Breast epithelium (tissue), 4 donors: ENCODE measurements around the gene GP1BA. TPM values are rescaled to one million over a fixed set of nuclear protein-coding genes. Genes with fewer than 3 reads are reported as not detected.

Experiments
- DNase-seq, 2 donors: peaks; one replicate each; pipeline ENCODE4 v3.0.0-alpha.2; 2019; ENCODE audit warnings: low spot score in 2 of 2
- H3K27ac ChIP-seq, 2 donors: fragments of 200-600 bp; sonication (generic) in 1 of 2; one replicate each; pipeline ENCODE4 v1.5.1; 2016 to 2019; ENCODE audit warnings: mild to moderate bottlenecking in 1 of 2
- H3K27me3 ChIP-seq, 2 donors: fragments of 200-600 bp; sonication (generic) in 1 of 2; one replicate each; pipeline versions ENCODE4 v1.5.1 to v1.6.0; 2017 to 2019; ENCODE audit warnings: control low read depth in 1 of 2, mild to moderate bottlenecking in 1 of 2
- H3K36me3 ChIP-seq: fragments of 200-600 bp; one replicate; pipeline ENCODE4 v1.5.1; 2019
- H3K4me1 ChIP-seq, 2 donors: fragments of 200-600 bp; sonication (generic); one replicate each; pipeline ENCODE4 v1.5.1; 2016 to 2019; ENCODE audit warnings: control low read depth in 1 of 2
- H3K4me3 ChIP-seq, 3 donors: fragments of 200-600 bp; sonication (generic); 1 replicate in 2 of 3; 2 replicates in 1 of 3; pipeline ENCODE4 v1.5.1; 2016 to 2019; ENCODE audit warnings: mild to moderate bottlenecking in 3 of 3, moderate library complexity in 2 of 3
- H3K9me3 ChIP-seq, 2 donors: fragments of 200-600 bp; sonication (generic) in 1 of 2; one replicate each; pipeline ENCODE4 v1.5.1; 2016 to 2019; ENCODE audit warnings: control low read depth in 1 of 2
- POLR2A ChIP-seq: fragments of 450-650 bp; IDR thresholded peaks from one replicate; pipeline ENCODE4 v1.6.1; 2016; ENCODE audit warnings: antibody characterized with exemption, mild to moderate bottlenecking, moderate library complexity
- POLR2AphosphoS5 ChIP-seq, 3 donors: sonication (generic); formaldehyde crosslinking; IDR thresholded peaks; one replicate each; pipeline ENCODE4 v1.6.1; 2017; ENCODE audit warnings: antibody characterized with exemption in 3 of 3
- intact Hi-C: fragments of 100-400 bp; cut with DNase I; formaldehyde crosslinking; loops from one replicate; pipeline ENCODE4 v1.15.1; 2023; ENCODE audit warnings: low total_unique reads
- total RNA-seq, 3 donors: library from RNA; depleted of rRNA; stranded (reverse); fragments of >200 nt; gene quantifications; one replicate each; pipeline ENCODE4 v1.1.0, GENCODE V29; 2016
- TF ChIP-seq, protein P1 (sequence below), 3 donors: fragments of 450-650 bp; IDR thresholded peaks; one replicate each; pipeline ENCODE4 v1.5.1; 2016 to 2017; ENCODE audit warnings: antibody characterized with exemption in 3 of 3, mild to moderate bottlenecking in 3 of 3, moderate library complexity in 3 of 3

Gene GP1BA
- total RNA-seq, 3 donors from 2014 or later = not detected

DNA sequence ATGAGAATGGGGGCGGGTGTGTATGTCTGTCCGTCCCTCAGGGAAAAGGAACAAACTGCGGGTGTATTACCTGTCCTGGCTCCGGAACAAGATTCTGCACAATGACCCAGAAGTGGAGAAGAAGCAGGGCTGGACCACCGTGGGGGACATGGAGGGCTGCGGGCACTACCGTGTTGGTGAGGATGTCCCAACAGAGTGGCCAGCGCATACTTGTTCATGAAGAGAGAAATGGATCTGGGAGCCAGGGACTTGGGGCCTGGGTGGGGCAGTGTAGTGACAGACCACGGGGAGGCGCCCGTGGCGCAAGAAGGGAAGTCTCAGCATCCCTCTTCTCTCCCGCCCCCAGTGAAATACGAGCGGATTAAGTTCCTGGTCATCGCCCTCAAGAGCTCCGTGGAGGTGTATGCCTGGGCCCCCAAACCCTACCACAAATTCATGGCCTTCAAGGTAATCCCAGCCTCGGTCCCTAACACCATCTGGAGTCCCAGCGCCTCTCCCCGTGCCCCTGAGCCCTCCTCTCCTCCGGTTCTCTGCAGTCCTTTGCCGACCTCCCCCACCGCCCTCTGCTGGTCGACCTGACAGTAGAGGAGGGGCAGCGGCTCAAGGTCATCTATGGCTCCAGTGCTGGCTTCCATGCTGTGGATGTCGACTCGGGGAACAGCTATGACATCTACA is 36.3 kb upstream of the GP1BA start:
- Histone ChIP-seq H3K27ac (no peak overlapping the region), H3K36me3 (peaks cover 10% of the 10 kb centered on the region), H3K4me3 (no peak overlapping the region), H3K4me1 (no peaks in the 10 kb centered on the region), H3K27me3 (no peaks in the 10 kb centered on the region), H3K9me3 (no peaks in the 10 kb centered on the region)
- DNase-seq = no peak
- intact Hi-C loops = no loop called here
- TF ChIP-seq, protein P1, sequence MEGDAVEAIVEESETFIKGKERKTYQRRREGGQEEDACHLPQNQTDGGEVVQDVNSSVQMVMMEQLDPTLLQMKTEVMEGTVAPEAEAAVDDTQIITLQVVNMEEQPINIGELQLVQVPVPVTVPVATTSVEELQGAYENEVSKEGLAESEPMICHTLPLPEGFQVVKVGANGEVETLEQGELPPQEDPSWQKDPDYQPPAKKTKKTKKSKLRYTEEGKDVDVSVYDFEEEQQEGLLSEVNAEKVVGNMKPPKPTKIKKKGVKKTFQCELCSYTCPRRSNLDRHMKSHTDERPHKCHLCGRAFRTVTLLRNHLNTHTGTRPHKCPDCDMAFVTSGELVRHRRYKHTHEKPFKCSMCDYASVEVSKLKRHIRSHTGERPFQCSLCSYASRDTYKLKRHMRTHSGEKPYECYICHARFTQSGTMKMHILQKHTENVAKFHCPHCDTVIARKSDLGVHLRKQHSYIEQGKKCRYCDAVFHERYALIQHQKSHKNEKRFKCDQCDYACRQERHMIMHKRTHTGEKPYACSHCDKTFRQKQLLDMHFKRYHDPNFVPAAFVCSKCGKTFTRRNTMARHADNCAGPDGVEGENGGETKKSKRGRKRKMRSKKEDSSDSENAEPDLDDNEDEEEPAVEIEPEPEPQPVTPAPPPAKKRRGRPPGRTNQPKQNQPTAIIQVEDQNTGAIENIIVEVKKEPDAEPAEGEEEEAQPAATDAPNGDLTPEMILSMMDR (IDR thresholded peaks at IDR 0.05) = no peak
- no peak for TF ChIP-seq POLR2AphosphoS5 (IDR thresholded peaks at IDR 0.05)
- no peak for TF ChIP-seq POLR2A

DNA sequence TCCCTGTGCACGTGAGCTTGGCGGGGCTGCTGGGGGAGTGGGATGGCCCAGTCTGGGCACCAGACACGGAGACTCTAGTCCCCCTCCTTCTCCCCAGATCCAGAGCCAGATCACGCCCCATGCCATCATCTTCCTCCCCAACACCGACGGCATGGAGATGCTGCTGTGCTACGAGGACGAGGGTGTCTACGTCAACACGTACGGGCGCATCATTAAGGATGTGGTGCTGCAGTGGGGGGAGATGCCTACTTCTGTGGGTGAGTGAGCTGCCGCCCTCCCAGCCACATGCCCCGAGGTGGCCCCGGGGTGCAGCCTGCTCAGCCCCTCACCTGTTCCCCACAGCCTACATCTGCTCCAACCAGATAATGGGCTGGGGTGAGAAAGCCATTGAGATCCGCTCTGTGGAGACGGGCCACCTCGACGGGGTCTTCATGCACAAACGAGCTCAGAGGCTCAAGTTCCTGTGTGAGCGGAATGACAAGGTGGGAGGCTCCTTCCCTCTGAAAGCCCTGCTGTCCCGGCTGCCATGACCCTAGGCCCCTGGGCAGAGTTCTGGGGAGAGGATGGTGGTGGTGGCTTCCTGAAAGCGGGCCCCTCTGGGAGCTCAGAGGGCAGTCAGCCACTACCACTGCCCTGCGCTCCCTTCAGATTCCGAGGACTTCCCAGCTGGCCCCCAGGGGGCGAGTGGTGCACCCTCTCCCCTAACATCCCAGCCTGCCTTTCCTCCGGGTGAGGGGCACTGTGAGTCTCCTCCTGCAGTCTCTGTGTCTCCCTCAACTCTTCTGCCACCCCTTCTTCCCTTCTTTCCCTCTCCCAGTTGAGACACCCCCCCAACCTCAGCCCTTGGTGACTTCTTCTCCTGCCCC is 35.5 kb upstream of the GP1BA start:
- H3K9me3 ChIP-seq = no peaks in the 10 kb centered on the region
- intact Hi-C loops = no loop called here
- H3K27ac ChIP-seq = peak overlapping the region in 1 of 2 donors; percentile 1
- DNase-seq = no peak
- no peaks in the 10 kb centered on the region for H3K4me1 ChIP-seq
- H3K4me3 ChIP-seq = no peak overlapping the region
- TF ChIP-seq, protein P1 (IDR thresholded peaks at IDR 0.05) = no peak
- TF ChIP-seq POLR2A (no peak), POLR2AphosphoS5 (IDR thresholded peaks at IDR 0.05) (no peak)
- H3K36me3 ChIP-seq = peaks cover 6% of the 10 kb centered on the region
- H3K27me3 ChIP-seq = no peaks in the 10 kb centered on the region

DNA sequence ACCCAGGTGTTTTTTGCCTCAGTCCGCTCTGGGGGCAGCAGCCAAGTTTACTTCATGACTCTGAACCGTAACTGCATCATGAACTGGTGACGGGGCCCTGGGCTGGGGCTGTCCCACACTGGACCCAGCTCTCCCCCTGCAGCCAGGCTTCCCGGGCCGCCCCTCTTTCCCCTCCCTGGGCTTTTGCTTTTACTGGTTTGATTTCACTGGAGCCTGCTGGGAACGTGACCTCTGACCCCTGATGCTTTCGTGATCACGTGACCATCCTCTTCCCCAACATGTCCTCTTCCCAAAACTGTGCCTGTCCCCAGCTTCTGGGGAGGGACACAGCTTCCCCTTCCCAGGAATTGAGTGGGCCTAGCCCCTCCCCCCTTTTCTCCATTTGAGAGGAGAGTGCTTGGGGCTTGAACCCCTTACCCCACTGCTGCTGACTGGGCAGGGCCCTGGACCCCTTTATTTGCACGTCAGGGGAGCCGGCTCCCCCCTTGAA is 34.8 kb upstream of the GP1BA start:
- no peak overlapping the region for H3K4me3 ChIP-seq
- intact Hi-C loops = no loop called here
- no peaks in the 10 kb centered on the region for H3K27me3 ChIP-seq
- TF ChIP-seq POLR2AphosphoS5 (IDR thresholded peaks at IDR 0.05) (no peak), POLR2A (no peak)
- TF ChIP-seq, protein P1 (IDR thresholded peaks at IDR 0.05) = no peak
- H3K4me1 ChIP-seq = no peaks in the 10 kb centered on the region
- DNase-seq = no peak
- H3K27ac ChIP-seq = no peak overlapping the region
- H3K9me3 ChIP-seq = no peaks in the 10 kb centered on the region
- peaks cover 6% of the 10 kb centered on the region for H3K36me3 ChIP-seq

DNA sequence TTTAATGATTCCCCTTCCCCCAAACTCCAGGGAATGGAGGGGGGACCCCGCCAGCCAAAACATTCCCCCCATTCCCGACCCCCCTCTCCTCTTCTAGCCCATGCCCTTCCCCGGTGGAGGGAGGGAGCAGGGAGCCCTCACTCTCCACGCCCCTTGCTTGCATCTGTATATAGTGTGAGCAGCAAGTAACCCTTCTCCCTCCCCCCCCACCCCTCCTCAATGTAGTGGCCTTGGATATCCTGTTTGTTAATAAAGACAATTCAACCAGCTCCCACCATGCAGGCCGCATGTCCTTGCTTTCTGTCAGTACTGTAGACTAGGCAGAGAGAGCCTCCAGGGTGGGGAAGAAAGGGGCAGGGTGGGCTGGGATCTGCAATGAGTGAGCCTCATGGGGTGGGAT is 34.3 kb upstream of the GP1BA start:
- no peak for DNase-seq
- peaks cover 6% of the 10 kb centered on the region for H3K36me3 ChIP-seq
- intact Hi-C loops = no loop called here
- H3K9me3 ChIP-seq = no peaks in the 10 kb centered on the region
- H3K27me3 ChIP-seq = no peaks in the 10 kb centered on the region
- H3K4me1 ChIP-seq = peaks cover 0 to under 1% of the 10 kb centered on the region in 2 donors
- TF ChIP-seq, protein P1 (IDR thresholded peaks at IDR 0.05) = no peak
- TF ChIP-seq POLR2AphosphoS5 (IDR thresholded peaks at IDR 0.05) (no peak), POLR2A (no peak)
- peak overlapping the region in 1 of 2 donors; percentile 15 for H3K27ac ChIP-seq
- H3K4me3 ChIP-seq = no peak overlapping the region

DNA sequence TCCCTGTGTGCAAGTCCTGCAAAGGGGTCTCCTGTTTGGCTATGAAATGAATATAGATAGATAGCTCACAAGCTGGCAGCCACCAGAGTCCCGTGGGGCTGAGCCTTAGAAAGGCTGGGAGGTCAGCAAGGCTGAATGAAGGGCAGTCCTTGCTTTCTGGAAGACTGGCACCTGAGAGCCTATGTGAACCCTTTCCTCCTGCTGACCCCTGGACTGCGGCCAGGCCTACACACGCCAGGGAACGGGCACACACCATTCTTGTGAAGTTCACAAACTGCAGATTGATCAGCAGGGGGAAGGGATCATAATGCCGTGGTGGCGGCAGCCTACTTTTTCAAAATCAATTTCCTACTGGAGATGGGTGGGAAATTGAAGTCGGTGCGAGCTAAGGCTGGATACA is 33.7 kb upstream of the GP1BA start:
- H3K4me3 ChIP-seq = peak overlapping the region in 2 of 3 donors; percentile 67 to 73

More for the DNA sequence above, 33.7 kb upstream of the GP1BA start:
- no peak for DNase-seq
- peaks cover 6% of the 10 kb centered on the region for H3K36me3 ChIP-seq
- intact Hi-C loops = no loop called here
- H3K27ac ChIP-seq = peak overlapping the region; percentile 15 to 91
- H3K4me1 ChIP-seq = peaks cover 0 to 3% of the 10 kb centered on the region in 2 donors
- H3K9me3 ChIP-seq = no peaks in the 10 kb centered on the region
- no peaks in the 10 kb centered on the region for H3K27me3 ChIP-seq
- TF ChIP-seq POLR2AphosphoS5 (IDR thresholded peaks at IDR 0.05) (no peak), POLR2A (no peak)
- TF ChIP-seq, protein P1 (IDR thresholded peaks at IDR 0.05) = no peak
